Kidney (tissue), 14 donors: ENCODE data around the gene CDKL1. TPM values are rescaled to one million over a fixed set of nuclear protein-coding genes. Genes with fewer than 3 reads are reported as not detected.

Experiments
- DNase-seq, 5 donors: peaks; one replicate each; pipeline ENCODE4 v3.0.0-alpha.2; 2013 to 2020
- FAIRE-seq: peaks from 2 replicates; lab custom pipeline; 2012; peaks lifted over from hg19 to GRCh38; lab: Jason Lieb, UNC
- H3K27ac ChIP-seq, 2 donors: one replicate each; pipeline ENCODE4 v1.7.0; 2013; ENCODE audit warnings: low read depth in 2 of 2, low read length in 2 of 2, inconsistent platforms in 1 of 2
- H3K27me3 ChIP-seq: one replicate; pipeline ENCODE4 v1.7.1; 2013; ENCODE audit warnings: low read length, inconsistent platforms; ENCODE audit not compliant: control insufficient read depth, insufficient read depth
- H3K36me3 ChIP-seq, 3 donors: one replicate each; pipeline versions ENCODE4 v1.7.0 to v1.7.1; 2013; ENCODE audit warnings: low read length in 3 of 3, control low read depth in 1 of 3, inconsistent platforms in 1 of 3; ENCODE audit not compliant: insufficient read depth in 3 of 3, control insufficient read depth in 2 of 3
- H3K4me1 ChIP-seq, 3 donors: one replicate each; pipeline versions ENCODE4 v1.7.0 to v1.7.1; 2013; ENCODE audit warnings: low read length in 3 of 3, inconsistent platforms in 1 of 3, low read depth in 1 of 3; ENCODE audit not compliant: control insufficient read depth in 2 of 3, insufficient read depth in 2 of 3
- H3K4me3 ChIP-seq, 3 donors: one replicate each; pipeline versions ENCODE4 v1.7.0 to v1.8.1; 2013; ENCODE audit warnings: low read length in 3 of 3, control low read depth in 1 of 3, inconsistent platforms in 1 of 3
- H3K9ac ChIP-seq, 3 donors: one replicate each; pipeline versions ENCODE4 v1.7.0 to v1.7.1; 2013; ENCODE audit warnings: low read length in 3 of 3, control low read depth in 1 of 3, inconsistent platforms in 1 of 3
- H3K9me3 ChIP-seq, 3 donors: one replicate each; pipeline versions ENCODE4 v1.7.0 to v1.7.1; 2013; ENCODE audit warnings: low read length in 3 of 3, control low read depth in 1 of 3, inconsistent platforms in 1 of 3; ENCODE audit not compliant: control insufficient read depth in 2 of 3, insufficient read depth in 1 of 3
- CTCF ChIP-seq: IDR thresholded peaks from 3 replicates; pipeline ENCODE4 v1.5.1; 2012; ENCODE audit warnings: mild to moderate bottlenecking, moderate library complexity, borderline replicate concordance; ENCODE audit not compliant: insufficient read depth; ENCODE audit errors: extremely low read depth
- intact Hi-C: fragments of 100-400 bp; cut with DNase I; formaldehyde crosslinking; loops from one replicate; pipeline ENCODE4 v1.11.1; 2022
- polyA plus RNA-seq: library from polyadenylated mRNA; stranded (reverse); fragments of 350-450 nt; fragmentation: Illumina TruSeq; extraction: RNeasy Lipid Tissue Mini Kit (QIAGEN cat#74804); gene quantifications from one replicate; pipeline ENCODE4 v1.2.3, GENCODE V29; 2014; ENCODE audit warnings: low read depth, low replicate concordance; ENCODE audit not compliant: insufficient read depth
- total RNA-seq: library from RNA; stranded (reverse); fragmentation: NEBNext Ultra II Directional; extraction: Animal tissue kit (Norgen Biotek cat#: 25700); gene quantifications from one replicate; pipeline ENCODE4 v1.2.1, GENCODE V29; 2021
- donor health status: control.
- donor health status: control.
- donor health status: control.
- donor health status: control.
- donor health status: control.
- donor health status: DM: yes; HTN: yes; CAD: no.
- donor health status: Normal renal cell carcinoma (clear cell type).

The CDKL1 gene
- total and polyA plus RNA-seq, 2 donors from 2014 or later, result 17.9 to 60.0 TPM

DNA sequence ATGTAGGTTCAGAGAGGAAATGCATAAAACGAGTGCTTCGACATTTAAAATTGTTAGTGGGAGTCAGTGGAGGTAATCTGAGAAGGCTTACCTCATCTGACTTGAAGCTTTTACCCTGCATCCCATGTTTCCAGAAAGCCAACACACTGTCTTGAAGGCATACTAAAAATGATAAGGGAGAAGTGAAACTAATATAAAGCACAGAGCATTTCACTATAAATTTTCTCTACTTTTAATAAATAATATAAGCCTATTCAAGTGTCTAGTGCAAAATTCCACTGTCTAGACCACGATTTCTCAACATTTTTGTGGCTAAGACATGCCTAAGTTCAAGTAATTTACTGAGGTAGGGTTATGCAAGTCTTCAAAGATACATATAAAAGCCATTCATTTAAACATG, 29.1 kb upstream of the CDKL1 start:
- Histone ChIP-seq H3K27me3 (no peaks in the 10 kb centered on the region), H3K27ac (no peak overlapping the region), H3K9ac (no peak overlapping the region), H3K4me3 (no peak overlapping the region), H3K36me3 (peaks cover 0 to 9% (median 7%) of the 10 kb centered on the region in 3 donors), H3K9me3 (no peaks in the 10 kb centered on the region), H3K4me1 (no peaks in the 10 kb centered on the region)
- DNase-seq, result peak in 2 of 5 donors; percentile 41 to 58
- TF ChIP-seq CTCF, result no peak
- intact Hi-C loops, result no loop called here
- FAIRE-seq, result no peak

DNA sequence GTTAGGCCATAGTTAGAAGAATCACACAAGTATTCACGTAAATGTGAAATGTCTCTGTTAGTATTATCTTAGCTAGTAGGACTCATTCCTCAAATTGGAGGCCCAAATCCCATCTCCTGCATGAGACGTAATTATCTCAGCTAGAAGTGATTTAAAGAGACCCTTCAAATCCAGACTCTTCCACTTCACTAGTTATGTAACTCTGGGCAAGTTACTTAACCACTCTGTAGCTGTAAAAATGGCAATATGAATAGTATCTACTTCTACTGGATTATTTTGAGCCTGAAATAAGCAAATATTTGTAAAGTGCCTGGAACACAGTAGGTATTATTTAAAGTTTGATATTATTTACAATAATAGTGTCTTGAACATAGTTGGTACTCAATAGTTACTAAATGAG, 28.4 kb upstream of the CDKL1 start:
- no peak for FAIRE-seq
- H3K36me3 ChIP-seq, result peaks cover 0 to 10% (median 7%) of the 10 kb centered on the region in 3 donors
- H3K9ac ChIP-seq, result no peak overlapping the region
- H3K27ac ChIP-seq, result no peak overlapping the region
- H3K4me1 ChIP-seq, result no peaks in the 10 kb centered on the region
- no peaks in the 10 kb centered on the region for H3K27me3 ChIP-seq
- TF ChIP-seq CTCF, result no peak
- H3K4me3 ChIP-seq, result no peak overlapping the region
- no peaks in the 10 kb centered on the region for H3K9me3 ChIP-seq
- no peak for DNase-seq
- intact Hi-C loops, result no loop called here

GRCh38 chr14:50423529-50423928, 26.8 kb upstream of the CDKL1 start:
- no peak for FAIRE-seq
- H3K9ac ChIP-seq, result no peak overlapping the region
- H3K27ac ChIP-seq, result no peak overlapping the region
- H3K36me3 ChIP-seq, result peaks cover 0 to 17% (median 7%) of the 10 kb centered on the region in 3 donors
- H3K27me3 ChIP-seq, result no peaks in the 10 kb centered on the region
- no peak for DNase-seq
- no peaks in the 10 kb centered on the region for H3K9me3 ChIP-seq
- no peak overlapping the region for H3K4me3 ChIP-seq
- H3K4me1 ChIP-seq, result no peaks in the 10 kb centered on the region
- intact Hi-C loops, result no loop called here
- TF ChIP-seq CTCF, result no peak

DNA sequence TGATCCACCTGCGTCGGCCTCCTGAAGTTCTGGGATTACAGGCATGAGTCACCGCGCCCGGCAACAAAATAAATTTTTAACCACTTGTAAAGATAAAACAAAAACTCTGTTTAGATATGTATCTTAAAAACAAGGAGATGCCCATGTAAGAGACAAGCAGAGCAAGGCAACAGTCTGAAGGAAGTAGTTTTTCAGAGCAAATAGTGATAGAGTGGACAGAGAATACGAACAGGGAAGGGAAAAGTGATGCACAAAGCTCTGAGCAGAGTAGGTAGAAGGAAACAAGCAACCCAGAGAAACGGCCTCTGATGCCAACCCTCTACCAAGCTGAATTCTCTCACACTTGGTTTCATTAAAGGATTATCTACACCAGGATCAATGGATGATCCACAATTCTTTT, 24.8 kb upstream of the CDKL1 start:
- H3K27ac ChIP-seq, result no peak overlapping the region
- H3K36me3 ChIP-seq, result peaks cover 6 to 17% (median 7%) of the 10 kb centered on the region in 3 donors
- H3K4me3 ChIP-seq, result no peak overlapping the region
- no peaks in the 10 kb centered on the region for H3K4me1 ChIP-seq
- H3K27me3 ChIP-seq, result no peaks in the 10 kb centered on the region
- FAIRE-seq, result no peak
- no peaks in the 10 kb centered on the region for H3K9me3 ChIP-seq
- no peak for TF ChIP-seq CTCF
- intact Hi-C loops, result no loop called here
- H3K9ac ChIP-seq, result no peak overlapping the region
- no peak for DNase-seq
